Smooth muscle cell (in vitro differentiated cells): ENCODE measurements around the gene ITPK1. TPM values are rescaled to one million over a fixed set of nuclear protein-coding genes. Genes with fewer than 3 reads are reported as not detected.

Source experiments
- DNase-seq: peaks from one replicate; lab custom pipeline; 2025; ENCODE audit not compliant: unreplicated experiment; lab: John Stamatoyannopoulos, UW
- H2AFZ ChIP-seq: fragments of 200-600 bp; sonication (generic); 2 replicates; pipeline ENCODE4 v1.6.0; 2016; ENCODE audit warnings: antibody characterized with exemption, low read depth, mild to moderate bottlenecking
- H3F3A ChIP-seq: fragments of 200-600 bp; sonication (generic); 2 replicates; pipeline ENCODE4 v1.6.0; 2017; ENCODE audit warnings: antibody characterized with exemption, low read depth
- H3K27ac ChIP-seq: fragments of 200-600 bp; sonication (generic); 2 replicates; pipeline ENCODE4 v1.5.1; 2016; ENCODE audit warnings: low read depth, mild to moderate bottlenecking
- H3K27me3 ChIP-seq: fragments of 200-600 bp; sonication (generic); 2 replicates; pipeline ENCODE4 v1.6.1; 2016; ENCODE audit warnings: low read depth, mild to moderate bottlenecking
- H3K36me3 ChIP-seq: fragments of 200-600 bp; sonication (generic); 2 replicates; pipeline ENCODE4 v1.5.1; 2016; ENCODE audit warnings: low read depth
- H3K4me1 ChIP-seq: fragments of 200-600 bp; sonication (generic); 2 replicates; pipeline ENCODE4 v1.5.1; 2016; ENCODE audit warnings: low read depth
- H3K4me2 ChIP-seq: fragments of 200-600 bp; sonication (generic); 2 replicates; pipeline ENCODE4 v1.6.0; 2016; ENCODE audit warnings: mild to moderate bottlenecking
- H3K4me3 ChIP-seq: fragments of 200-600 bp; sonication (generic); 2 replicates; pipeline ENCODE4 v1.5.1; 2016; ENCODE audit warnings: mild to moderate bottlenecking
- H3K79me2 ChIP-seq: fragments of 200-600 bp; sonication (generic); 2 replicates; pipeline ENCODE4 v1.6.0; 2016; ENCODE audit warnings: low read depth, mild to moderate bottlenecking
- H3K9ac ChIP-seq: fragments of 200-600 bp; sonication (generic); 2 replicates; pipeline ENCODE4 v1.6.0; 2016; ENCODE audit warnings: low read depth
- H3K9me3 ChIP-seq: fragments of 200-600 bp; sonication (generic); replicated peaks from 2 replicates; pipeline ENCODE4 v1.5.1; 2016; ENCODE audit warnings: low read depth
- H4K20me1 ChIP-seq: fragments of 200-600 bp; sonication (generic); 2 replicates; pipeline ENCODE4 v1.6.0; 2016; ENCODE audit warnings: low read depth
- WGBS: methylation state at CpG from one replicate; pipeline ENCODE4 v1.1.7; 2016; ENCODE audit warnings: low lambda C conversion rate; 5-methylcytosine and 5-hydroxymethylcytosine counted together
- polyA plus RNA-seq: library from polyadenylated mRNA; unstranded; fragments of >200 nt; fragmentation: Nextera tagmentation; extraction: Ambion mirVana; gene quantifications from 2 replicates; pipeline ENCODE4 v1.2.1, GENCODE V29; 2016
- total RNA-seq: library from RNA; depleted of rRNA; stranded (reverse); fragments of >200 nt; gene quantifications from 2 replicates; pipeline ENCODE4 v1.2.3, GENCODE V29; 2014
- TF ChIP-seq, protein P1 (sequence below): fragments of 200-600 bp; sonication (generic); IDR thresholded peaks from 2 replicates; pipeline ENCODE4 v1.5.1; 2017; ENCODE audit warnings: borderline replicate concordance, mild to moderate bottlenecking, antibody characterized with exemption; ENCODE audit not compliant: insufficient read depth, poor library complexity, severe bottlenecking

The ITPK1 gene
- total and polyA plus RNA-seq, 2 experiments from 2014 or later: 9.2 to 14.2 TPM

DNA sequence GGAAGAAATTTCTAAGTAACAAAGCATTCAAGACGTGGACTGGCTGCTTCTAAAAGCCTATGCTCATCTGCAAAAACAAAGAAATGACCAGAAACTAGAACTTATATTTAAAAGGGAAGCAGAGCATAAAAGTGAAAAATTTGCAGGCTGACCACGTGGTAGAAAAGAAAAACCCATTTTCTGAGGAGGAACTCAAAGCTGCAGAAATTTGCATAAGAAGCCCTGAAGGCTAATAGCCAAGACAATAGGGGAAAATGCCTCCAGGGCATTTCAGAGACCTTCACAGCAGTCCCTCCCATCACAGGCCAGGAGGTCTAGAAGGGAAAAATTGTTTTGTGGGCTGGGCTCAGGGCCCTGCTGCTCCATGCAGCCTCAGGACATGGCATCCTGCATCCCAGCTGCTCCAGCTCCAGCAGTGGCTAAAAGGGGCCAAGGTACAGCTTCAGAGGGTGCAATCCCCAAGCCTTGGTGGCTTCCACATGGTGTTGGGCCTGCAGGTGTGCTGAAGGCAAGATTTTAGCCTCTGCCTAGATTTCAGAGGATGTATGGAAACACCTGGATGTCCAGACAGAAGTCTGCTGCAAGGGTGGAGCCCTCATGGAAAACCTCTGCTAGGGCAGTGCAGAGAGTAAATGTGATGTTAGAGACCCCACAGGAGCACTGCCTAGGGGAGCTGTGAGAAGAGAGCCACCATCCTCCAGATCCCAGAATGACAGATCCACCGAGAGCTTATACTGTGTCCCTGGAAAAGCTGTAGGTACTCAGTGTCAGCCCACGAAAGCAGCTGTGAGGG is 137.3 kb downstream of the ITPK1 start:
- 83% methylated on average over 4 of the region's 4 CpGs for WGBS

DNA sequence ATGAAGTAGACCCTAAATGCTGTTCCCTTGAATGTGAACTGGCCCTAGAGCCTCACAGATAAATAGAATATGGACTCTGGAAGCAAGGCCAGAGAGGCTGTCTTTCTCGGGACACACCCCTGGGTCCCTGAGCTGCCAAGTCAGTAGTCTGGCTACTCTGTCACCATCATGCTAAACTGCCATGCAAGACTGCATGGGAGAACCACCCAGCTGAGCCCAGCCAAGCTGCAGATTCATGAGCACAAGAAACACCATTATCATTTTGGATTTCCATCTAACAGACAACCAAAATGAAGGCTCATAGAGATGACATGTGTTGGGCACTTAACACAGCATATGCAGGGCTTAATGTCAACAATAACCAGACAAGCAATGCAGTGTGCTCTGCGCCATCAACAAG is 139.5 kb downstream of the ITPK1 start:
- Histone ChIP-seq H3K9ac (no peak overlapping the region), H3K36me3 (no peaks in the 10 kb centered on the region), H3K27ac (no peak overlapping the region), H3K4me2 (no peak overlapping the region), H3K27me3 (no peaks in the 10 kb centered on the region), H3K9me3 (no peaks in the 10 kb centered on the region), H3K79me2 (no peaks in the 10 kb centered on the region), H4K20me1 (no peaks in the 10 kb centered on the region), H2AFZ (no peak overlapping the region), H3F3A (no peaks in the 10 kb centered on the region), H3K4me1 (no peaks in the 10 kb centered on the region), H3K4me3 (no peak overlapping the region)
- 95% methylated on average over 2 of the region's 2 CpGs for WGBS
- TF ChIP-seq, protein P1, sequence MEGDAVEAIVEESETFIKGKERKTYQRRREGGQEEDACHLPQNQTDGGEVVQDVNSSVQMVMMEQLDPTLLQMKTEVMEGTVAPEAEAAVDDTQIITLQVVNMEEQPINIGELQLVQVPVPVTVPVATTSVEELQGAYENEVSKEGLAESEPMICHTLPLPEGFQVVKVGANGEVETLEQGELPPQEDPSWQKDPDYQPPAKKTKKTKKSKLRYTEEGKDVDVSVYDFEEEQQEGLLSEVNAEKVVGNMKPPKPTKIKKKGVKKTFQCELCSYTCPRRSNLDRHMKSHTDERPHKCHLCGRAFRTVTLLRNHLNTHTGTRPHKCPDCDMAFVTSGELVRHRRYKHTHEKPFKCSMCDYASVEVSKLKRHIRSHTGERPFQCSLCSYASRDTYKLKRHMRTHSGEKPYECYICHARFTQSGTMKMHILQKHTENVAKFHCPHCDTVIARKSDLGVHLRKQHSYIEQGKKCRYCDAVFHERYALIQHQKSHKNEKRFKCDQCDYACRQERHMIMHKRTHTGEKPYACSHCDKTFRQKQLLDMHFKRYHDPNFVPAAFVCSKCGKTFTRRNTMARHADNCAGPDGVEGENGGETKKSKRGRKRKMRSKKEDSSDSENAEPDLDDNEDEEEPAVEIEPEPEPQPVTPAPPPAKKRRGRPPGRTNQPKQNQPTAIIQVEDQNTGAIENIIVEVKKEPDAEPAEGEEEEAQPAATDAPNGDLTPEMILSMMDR: no peak
- no peak for DNase-seq

More for the DNA sequence above, 137.3 kb downstream of the ITPK1 start:
- Histone ChIP-seq H4K20me1 (peaks cover 5% of the 10 kb centered on the region), H3K36me3 (no peaks in the 10 kb centered on the region), H3K79me2 (no peaks in the 10 kb centered on the region), H3K9me3 (no peaks in the 10 kb centered on the region), H3K9ac (no peak overlapping the region), H3K27ac (no peak overlapping the region), H3K4me3 (no peak overlapping the region), H3K4me1 (no peaks in the 10 kb centered on the region), H2AFZ (no peak overlapping the region), H3F3A (no peaks in the 10 kb centered on the region), H3K27me3 (no peaks in the 10 kb centered on the region), H3K4me2 (no peak overlapping the region)
- TF ChIP-seq, protein P1: no peak
- no peak for DNase-seq

DNA sequence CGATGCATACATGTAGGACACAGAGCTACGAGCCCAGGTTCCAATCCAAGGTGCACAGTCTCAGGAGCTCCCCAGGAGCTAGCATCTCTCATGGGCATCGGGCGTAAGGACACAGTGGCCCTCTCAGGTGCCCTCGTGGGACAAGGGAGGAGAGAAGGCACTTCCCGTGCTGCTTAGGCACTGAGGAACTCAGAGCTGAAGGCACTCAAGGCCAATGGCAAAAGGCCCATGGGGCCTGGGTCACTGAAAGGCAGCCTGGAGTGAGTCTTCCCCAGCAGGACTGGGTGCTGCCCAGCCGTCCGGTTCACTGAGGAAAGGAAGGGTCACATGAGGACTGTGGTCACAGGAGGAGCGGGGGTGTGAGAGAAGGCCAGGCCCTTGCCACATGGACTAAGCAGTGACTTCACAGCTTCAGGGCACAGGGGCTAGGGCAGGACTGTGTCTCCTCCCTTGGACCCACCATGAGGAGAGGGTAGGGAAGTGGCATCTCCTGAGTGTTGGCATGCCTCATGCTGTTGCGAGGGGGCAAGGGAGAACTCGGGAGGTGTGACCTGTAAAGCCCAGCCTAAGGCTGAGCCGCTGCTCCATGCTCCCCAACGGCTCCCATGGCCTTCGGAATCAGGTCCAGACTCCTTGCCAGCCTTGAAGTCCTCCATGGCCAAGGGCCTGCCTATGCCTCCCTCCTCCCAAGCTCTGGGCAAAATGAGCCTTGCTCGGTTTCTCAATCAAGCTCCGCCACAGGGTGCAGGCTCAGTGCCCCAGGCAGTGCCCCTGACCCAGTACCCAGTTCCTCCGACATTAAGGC is 141.0 kb downstream of the ITPK1 start:
- peak overlapping the region; percentile 15 for H3K27ac ChIP-seq
- DNase-seq: no peak

More for the DNA sequence above, 141.0 kb downstream of the ITPK1 start:
- Histone ChIP-seq H3F3A (no peaks in the 10 kb centered on the region), H3K27me3 (no peaks in the 10 kb centered on the region), H3K36me3 (no peaks in the 10 kb centered on the region), H3K9me3 (no peaks in the 10 kb centered on the region), H3K4me1 (no peaks in the 10 kb centered on the region), H3K4me2 (no peak overlapping the region), H3K9ac (no peak overlapping the region), H2AFZ (no peak overlapping the region), H4K20me1 (no peaks in the 10 kb centered on the region), H3K79me2 (no peaks in the 10 kb centered on the region), H3K4me3 (no peak overlapping the region)
- TF ChIP-seq, protein P1: no peak
- WGBS: 95% methylated on average over 17 of the region's 17 CpGs
